ENCODE data around the gene ARPC1A.
A peak's percentile ranks its signal among the peaks of the same experiment; 100 is the strongest.
"Not testable (repeated sequence)": the region's sequence is repeated elsewhere in the genome, so short reads cannot be mapped to it uniquely, and the experiment has no call there.

ARPC1A gene

DNA sequence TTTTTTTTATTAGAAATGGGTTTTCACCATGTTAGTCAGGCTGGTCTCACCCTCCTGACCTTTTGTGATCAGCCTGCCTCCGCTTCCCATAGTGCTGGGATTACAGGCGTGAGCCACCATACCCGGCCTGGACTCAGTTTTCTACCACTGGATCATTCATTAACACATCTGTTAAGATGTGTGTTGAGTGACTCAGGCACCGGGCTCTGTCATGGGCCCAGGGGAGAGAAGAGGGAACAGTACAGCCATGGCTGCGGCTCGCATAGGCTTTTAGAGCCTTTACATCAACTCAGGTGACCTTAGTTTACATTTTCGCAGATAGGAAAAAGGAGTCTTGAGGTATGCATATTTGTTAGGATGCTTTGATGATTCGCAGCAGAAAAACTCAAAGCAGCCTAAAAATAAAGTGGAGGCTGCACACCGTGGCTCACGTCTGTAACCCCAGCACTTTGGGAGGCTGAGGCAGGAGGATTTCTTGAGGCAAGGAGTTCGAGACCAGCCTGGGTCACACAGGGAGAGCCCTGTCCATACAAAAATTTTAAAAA is 45.8 kb downstream of the ARPC1A start:
- DNase-seq = no peak

DNA sequence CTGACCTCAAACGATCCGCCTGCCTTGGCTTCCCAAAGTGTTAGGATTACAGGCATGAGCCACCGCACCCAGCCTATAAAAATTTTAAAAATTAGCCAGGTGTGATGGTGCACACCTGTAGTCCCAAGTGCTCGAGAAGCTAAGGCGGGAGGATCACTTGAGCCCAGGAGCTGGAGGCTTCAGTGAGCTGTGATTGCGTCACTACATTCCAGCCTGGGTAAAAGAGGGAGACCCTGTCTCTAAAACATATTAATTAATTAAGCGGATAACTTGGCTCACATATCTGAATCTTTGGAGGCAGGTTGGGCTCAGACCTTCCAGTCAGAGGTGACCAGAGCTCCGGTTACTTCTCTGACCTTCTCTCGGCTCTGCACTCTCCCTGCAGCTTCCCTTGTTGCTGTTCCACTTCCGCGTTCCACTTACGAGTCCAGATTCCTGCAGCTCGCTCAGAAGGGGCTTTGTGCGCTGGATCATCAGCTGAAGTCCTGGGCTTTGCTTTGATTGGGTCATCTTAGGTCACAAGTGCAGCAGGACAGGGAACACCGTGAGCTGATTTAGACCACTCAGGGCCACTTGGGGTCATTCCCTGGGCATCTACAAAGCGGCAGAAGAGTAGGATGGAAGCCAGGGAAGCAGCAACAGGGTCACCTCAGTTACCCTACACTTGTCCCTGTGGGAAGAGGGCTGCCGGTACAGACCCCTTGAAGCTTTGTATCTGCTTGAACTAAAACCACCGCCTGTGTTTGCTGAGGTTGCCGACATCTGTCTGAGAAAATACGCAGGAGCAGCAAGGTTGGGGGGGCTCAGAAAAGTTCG is 46.8 kb downstream of the ARPC1A start:
- DNase-seq = no peak

DNA sequence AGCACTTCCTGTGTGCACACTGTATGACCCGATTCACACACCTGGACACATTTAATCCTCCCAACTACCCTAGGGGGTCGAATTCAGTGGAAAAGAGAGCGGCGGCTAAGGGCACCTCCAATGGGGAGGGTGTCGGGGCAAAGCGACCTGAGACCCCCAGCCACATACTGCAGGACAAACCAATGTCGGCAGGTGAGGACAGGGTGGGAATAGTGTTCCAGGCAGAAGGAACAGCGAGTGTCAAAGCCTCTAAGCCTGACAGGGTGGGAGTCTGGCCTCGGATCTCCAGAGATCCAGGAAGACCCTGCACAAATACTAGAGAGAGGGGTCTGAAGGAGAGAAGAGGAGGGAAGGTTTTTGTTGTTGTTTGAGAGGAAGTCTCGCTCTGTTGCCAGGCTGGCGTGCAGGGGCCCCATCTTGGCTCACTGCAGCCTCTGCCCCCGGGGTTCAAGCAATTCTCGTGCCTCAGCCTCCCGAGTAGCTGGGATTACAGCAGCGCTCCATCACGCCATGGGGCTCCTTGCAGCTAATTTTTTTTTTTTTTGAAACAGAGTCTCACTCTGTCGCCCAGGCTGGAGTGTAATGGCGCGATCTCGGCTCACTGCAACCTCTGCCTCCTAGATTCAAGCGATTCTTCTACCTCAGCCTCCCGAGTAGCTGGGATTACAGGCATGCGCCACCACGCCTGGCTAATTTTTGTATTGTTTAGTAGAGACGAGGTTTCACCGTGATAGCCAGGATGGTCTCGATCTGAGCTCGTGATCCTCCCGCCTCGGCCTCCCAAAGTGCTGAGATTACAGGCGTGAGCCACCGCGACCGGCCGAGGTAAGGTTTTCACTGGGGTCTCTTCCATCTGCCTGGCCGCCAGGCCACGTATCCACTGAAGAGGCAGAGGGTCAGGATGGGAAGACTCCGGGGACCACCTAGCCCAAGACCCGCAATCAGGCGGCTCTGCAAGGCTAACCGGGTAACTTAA is 47.7 kb downstream of the ARPC1A start:
- DNase-seq = no peak

DNA sequence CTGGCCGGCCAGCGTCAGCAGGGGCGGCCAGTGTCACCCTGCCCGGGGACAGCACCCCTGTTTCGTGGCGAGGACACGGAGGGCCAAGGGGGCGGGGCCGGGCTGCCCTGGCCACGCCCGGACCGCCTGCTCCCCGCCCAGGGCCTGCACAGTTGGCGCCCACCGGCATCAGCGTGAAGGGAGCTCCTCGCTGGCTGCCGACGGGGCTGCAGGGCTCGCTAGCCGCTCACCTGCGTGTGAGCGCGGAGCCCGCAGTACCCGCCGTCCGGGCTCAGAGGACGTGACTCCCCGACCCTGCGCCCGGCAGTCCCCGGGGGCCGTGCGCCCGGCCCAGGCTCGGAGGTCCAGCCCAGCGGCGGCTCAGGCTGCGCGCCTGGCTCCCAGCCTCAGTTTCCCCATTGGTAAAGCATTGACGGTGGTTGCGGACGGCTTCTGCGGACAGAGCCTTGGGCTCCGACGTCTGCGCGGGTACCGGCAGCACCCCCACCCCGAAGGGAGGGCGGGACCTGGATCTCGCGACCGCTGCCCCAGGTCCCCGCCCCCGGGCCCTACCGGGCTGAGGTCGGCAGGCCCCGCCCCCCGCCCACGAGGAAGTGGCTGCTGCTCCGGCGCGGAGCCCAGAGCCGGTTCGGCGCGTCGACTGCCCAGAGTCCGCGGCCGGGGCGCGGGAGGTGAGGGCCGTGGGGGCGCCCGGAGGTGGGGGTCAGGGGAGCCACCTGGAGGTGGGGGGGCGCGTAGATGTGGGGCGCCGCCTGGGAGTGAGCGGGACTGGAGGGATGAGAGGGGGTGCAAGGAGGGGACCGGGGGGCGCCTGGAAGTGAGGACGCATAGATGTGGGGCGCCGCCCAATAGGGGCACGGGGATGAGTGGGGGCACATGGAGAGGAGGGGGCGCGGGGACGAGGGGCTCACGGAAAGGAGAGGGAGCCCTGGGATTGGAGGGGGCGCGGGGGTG is 48.7 kb downstream of the ARPC1A start, which contains the start of gene ARPC1B:
ARPC1B (plus strand) TSS at position 620 of the 954 bp plus-strand sequence. CDS start 10,985 bp downstream, outside the sequence.
- DNase-seq = peak; percentile 43

DNA sequence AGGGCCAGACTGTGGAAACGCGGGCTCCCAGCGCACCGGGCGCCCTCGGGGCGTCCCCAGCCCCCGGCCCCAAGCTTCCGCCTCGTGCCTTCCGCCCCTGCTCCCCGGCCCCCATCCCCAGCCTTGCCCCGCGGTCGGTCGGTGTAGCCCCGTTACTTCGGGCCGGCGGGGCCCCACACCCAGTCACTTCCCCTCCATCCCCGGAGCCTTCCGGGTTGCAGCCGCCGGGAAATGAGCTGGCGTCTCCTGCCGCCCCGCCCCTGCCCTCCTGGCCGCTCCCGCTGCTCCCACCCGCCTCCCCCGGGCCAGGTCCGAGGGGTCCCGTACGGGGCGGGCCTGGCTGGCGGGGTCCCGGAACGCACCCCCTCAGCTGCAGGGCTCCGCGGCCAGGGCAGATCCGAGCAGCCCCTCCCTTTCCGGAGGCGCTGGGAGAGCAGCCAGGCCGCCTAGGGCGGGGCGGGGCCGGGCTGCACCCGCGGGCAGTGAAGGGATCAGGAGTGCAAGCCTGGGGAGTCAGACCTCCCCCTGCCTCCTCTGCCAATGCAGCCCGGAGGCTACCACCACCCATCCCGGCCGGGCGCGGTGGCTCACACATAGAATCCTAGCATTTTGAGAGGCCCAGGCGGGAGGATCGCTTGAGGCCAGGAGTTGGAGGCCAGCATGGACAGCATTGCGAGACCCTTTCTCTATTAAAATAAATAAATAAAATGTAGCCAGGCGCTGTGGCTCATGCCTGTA is 49.5 kb downstream of the ARPC1A start:
- DNase-seq = no peak

DNA sequence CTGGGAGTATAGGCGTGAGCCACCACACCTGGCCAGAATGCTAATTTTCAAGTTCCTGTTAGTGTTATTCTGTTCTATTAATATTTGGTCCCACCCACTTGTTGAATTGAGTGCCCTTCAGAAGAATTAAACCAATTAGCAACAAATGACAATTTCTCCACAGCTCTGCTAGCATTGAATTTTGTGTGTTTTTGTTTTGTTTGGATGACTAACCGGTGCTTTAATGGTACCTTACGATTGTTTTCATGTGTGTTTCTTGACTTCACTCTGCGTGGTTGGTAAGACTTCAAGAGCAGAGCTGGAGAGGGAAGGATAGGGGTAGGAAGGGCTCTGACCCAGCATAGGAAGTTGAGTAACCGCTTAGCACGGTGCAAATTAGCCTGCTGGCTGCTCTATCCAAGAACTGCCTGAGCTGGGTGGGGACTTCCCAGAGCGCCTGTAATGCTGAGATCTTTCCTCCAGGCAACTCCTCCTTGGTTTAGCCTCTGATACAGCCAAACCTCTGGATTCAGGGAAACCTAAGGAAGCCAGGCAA is 53.4 kb downstream of the ARPC1A start:
- DNase-seq = no peak

DNA sequence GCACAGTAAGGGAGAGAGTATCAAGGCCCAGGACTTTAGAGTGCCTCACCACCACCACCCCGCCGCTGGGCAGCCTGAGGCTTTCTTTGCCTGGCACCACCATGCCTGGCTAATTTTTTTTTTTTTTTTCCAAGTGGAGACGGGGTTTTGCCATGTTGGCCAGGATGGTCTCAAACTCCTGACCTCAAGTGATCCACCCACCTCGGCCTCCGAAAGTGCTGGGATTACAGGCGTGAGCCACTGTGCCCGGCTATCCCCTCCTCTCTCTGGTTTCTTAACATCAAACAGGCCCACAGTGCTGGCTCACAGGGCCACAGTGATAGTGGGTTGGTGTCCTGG is 54.0 kb downstream of the ARPC1A start:
- not testable (repeated sequence) for DNase-seq

DNA sequence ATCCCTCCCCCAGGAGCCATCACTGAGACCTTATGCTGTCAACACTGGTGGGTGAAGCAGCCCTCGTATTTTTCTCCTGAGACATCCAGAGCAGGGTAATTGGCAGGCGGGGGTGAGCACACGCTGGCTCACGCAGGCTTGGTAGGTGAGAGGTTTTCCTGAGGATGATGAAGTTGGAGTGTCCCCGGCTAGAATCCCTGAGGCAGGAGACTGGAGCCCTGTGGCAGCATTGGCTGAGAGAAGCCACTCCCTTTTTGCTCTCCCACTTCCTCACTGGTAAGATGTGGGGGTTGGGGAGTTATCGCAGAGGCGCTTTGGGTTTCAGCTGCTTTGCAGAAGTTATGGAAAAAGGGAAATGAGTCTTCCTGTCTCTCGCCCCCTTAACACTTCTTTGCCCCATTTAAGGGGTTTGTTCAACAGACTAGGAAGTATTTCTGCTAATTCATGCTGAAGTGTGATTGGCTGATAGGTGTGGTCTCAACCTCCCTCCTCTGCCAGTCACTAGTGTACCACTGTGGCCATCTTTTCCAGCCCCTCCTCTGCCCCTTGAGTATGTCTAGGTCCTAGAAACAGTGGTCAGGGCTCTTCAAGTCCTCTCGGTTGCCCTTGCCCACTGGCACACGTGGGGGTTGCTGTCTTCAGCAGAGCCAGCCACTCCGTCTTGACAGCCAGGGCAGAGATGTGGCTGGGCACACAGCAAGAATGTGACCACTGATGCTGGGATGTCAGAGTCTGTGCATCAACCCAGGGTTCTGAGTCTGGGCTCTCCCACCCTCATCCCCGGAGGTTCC is 54.5 kb downstream of the ARPC1A start:
- DNase-seq = no peak

DNA sequence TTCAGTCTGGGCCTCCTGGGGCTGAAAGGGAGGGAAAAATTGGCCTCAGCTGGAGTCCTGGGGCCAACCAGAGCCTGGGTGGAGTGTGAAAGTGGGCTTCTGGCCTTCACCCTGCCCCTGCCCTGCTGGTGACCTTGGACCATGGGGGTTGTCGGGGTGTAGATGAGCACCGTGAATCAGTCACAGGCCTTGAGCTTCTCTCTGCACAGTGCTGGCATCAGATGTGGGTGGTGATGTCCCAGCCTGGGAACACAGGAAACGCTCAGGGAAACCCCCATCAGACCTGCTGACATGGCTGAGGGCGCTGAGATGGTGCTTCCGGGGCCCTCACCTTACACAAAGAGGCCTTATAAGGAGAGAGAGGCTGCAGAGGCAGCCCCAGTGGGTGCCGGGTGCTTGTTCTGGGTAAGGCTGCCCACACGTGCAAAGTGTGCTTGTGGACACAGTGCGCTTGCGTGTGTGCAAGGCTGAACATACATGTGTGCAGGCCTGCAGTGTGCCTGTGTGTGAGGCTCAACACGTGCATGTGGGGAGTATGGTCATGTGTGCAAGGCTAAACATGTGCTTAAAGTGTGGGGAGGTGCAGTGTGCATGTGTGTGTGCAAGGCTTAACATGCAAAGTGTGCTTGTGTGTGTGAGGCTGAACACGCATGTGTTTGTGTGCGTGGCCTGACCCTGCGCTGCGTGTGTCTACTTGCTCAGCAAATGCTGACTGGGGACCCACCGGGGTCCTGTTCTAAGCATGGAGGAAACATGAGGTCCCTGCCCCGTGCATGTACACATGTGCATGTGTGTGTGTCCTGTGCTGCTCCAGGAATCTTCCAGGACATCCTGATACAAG is 55.3 kb downstream of the ARPC1A start:
- no peak for DNase-seq

DNA sequence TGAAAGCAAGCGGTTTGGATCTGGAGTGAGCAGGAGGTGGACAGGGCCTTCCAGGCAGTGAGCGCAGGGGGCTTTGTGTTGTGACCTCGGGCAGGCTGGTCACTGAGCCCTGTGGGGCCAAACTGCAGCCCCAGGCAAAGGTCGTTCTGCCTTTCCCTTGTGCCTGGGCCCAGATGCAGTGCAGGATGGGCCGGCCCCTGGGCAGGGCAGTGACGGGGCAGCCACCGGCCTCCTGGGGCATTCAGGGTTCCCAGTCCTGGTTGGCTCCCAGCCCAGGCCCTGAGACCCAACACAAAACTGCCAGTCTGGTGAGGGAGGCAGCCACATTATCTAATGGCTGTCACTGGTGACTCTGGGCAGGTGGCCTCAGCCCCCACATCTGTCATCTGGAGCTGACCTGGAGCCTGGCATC is 56.0 kb downstream of the ARPC1A start:
- DNase-seq = no peak

DNA sequence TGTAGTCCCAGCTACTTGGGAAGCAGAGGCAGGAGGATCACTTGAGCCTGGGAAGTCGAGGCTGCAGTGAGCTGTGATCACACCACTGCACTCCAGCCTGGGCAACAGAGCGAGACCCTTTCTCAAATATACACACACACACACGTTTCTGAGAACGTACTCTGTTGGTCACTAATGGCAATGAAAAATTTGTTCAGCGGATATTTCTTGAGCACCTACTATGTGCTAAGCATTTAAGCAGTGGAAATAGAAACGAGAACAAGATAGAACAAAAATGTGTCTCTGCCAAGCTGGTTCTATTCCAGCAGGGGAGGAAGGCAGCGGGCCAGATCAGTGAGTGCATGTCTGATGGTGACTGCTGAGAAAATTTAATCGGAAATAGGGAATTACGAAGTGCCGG is 57.5 kb downstream of the ARPC1A start:
- no peak for DNase-seq

DNA sequence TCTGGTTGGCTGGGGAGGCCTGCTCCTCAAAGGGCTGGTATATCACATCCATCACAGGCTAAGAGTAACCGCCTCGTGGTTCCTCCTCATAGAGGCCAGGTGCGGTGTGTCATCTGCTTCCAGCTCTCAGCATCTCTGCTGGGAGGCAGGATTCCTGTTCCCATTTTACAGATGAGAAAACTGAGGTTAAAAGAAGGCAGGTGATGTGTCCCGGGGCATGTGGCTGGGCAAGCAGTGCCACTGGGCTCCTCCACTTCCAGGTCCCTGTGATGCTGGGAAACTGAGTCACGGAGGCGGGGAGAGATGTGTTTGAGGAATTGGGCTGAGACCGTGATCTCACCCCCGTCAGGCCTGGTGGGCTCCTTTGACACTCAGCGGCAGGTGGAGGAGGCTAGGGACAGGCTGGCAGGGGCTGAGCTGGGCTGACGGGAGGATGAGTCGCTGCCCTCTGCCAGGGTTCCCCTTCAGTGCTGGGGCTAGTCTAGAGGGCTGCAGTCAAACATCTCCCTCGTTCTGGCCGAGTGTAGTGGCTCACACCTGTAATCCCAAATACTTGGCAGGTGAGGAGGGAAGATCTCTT is 58.2 kb downstream of the ARPC1A start:
- DNase-seq = no peak

DNA sequence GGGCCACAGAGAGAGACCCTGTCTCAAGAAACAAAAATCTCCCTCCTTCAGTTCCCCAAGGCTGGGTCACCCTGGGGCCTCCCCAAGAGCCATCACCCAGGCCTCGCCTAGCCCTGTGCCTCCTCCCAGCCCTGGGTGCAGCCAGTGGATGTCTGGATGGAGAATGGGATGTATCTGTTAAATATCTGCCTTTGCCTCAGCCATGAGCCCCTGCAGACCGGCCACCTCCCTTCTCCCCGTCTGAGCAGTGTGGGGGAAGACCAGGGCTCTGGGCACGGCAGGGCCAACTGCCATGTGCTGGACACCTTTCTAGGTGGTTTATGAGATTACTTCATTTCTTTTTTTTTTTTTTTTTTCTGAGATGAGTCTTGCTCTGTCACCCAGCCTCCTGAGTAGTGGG is 58.8 kb downstream of the ARPC1A start:
- DNase-seq = no peak

DNA sequence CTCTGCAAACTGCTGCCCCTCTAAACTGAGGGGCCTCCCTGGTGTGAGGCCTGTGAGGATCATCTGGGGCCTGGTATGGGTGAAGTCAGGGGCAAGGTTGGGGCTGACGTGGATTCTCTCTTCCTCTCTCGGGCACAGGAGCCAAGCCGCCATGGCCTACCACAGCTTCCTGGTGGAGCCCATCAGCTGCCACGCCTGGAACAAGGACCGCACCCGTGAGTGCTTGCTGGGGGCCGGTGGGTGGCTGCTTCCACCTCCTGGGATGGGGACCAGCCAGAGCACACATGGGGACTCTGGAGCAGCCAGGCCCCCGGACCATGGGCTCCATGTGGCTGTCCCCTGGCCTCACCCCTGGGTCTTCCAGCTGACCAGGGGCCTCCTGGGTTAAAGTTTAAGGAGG is 59.9 kb downstream of the ARPC1A start:
- no peak for DNase-seq

DNA sequence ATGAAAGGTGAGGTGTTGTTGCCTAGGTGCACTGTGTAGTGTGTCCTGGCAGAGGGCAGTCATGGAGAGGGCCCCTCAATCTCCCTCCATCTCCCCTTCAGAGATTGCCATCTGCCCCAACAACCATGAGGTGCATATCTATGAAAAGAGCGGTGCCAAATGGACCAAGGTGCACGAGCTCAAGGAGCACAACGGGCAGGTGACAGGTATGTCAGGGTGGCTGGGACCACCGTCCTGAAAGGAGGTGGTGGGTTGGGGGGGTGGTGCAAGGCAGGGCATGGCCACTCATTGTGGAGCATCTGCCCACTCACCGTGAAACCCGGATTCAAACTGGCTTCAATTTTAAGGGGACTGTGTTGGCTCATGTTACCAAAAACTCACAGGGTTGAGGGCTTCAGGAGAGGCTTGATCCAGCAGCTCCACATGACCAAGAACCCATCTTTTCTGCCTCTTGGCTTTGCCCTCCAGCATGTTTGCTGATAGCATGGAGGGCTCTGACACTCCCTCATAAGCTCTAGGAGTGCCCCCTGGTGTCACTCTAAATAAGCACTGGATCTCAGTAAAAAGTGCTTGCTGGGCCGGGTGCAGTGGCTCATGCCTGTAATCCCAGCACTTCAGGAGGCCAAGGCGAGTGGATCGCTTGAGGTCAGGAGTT is 61.0 kb downstream of the ARPC1A start:
- DNase-seq = no peak

DNA sequence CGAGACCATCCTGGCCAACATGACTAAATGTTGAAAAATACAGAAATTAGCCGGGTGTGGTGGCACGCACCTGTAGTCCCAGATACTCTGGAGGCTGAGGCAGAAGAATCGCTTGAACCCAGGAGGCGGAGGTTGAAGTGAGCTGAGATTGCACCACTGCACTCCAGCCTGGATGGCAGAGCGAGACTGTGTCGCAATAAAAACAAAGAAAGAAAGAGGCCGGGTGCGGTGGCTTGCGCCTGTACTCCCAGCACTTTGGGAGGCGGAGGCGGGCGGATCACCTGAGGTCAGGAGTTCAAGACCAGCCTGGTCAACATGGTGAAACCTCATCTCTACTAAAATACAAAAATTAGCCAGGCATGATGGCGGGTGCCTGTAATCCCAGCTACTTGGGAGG is 61.5 kb downstream of the ARPC1A start:
- DNase-seq = not testable (repeated sequence)

DNA sequence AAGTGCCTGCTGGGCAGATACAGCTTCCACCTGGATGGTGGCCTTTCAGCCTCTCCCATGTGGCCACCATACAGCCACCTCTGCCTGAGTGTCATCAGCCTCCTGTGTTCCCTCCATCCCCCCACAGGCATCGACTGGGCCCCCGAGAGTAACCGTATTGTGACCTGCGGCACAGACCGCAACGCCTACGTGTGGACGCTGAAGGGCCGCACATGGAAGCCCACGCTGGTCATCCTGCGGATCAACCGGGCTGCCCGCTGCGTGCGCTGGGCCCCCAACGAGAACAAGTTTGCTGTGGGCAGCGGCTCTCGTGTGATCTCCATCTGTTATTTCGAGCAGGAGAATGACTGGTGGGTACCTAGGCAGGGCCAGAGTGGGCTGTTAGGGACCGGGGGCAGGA is 62.2 kb downstream of the ARPC1A start:
- DNase-seq = no peak

DNA sequence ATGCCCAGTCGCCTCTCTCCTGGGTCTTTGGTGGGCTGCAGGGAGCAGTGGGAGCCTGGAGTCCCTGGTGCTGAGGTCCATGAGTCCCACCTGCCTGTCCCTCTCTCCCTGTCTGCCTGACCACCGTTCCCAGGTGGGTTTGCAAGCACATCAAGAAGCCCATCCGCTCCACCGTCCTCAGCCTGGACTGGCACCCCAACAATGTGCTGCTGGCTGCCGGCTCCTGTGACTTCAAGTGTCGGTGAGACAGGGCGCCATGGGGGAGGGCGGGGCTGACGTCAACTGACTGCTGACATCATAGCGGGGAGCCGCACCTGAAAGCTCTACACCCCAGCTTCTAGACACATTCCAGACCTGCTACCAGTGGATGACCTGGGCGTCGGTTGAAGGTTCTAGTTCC is 64.1 kb downstream of the ARPC1A start:
- DNase-seq = no peak
